ENCODE measurements around the gene ZNF485. TPM values are rescaled to one million over a fixed set of nuclear protein-coding genes. Genes with fewer than 3 reads are reported as not detected.
"Not testable (repeated sequence)": the region's sequence is repeated elsewhere in the genome, so short reads cannot be mapped to it uniquely, and the experiment has no call there.

ZNF485 gene
- total RNA-seq, 4 donors from 2014 or later, result 2.2 to 13.1 (median 5.8) TPM

- ATAC-seq (ENCODE audit: low FRiP score) (no peak), DNase-seq (ENCODE audit: low spot score) (no peak)
- no peak for TF ChIP-seq CTCF (IDR thresholded peaks at IDR 0.05)
These were observed 14.8 kb upstream of the ZNF485 start for GRCh38 chr10:43591303-43591904.

- TF ChIP-seq CTCF (IDR thresholded peaks at IDR 0.05), result no peak
- ATAC-seq (ENCODE audit: low FRiP score), result no peak
- no peak for DNase-seq (ENCODE audit: low spot score)
These were observed 11.2 kb upstream of the ZNF485 start for GRCh38 chr10:43594944-43595589.

GRCh38 chr10:43595739-43596298 lies 10.4 kb upstream of the ZNF485 start:
- ATAC-seq (ENCODE audit: low FRiP score) (no peak), DNase-seq (ENCODE audit: low spot score) (no peak)
- TF ChIP-seq CTCF (IDR thresholded peaks at IDR 0.05), result no peak

GRCh38 chr10:43596546-43596945 lies 9.7 kb upstream of the ZNF485 start:
- no peak for ATAC-seq (ENCODE audit: low FRiP score)
- no peak for TF ChIP-seq CTCF (IDR thresholded peaks at IDR 0.05)
- no peak for DNase-seq (ENCODE audit: low spot score)

GRCh38 chr10:43598446-43598845 lies 7.8 kb upstream of the ZNF485 start:
- TF ChIP-seq CTCF (IDR thresholded peaks at IDR 0.05), result no peak
- ATAC-seq (ENCODE audit: low FRiP score) (no peak), DNase-seq (ENCODE audit: low spot score) (no peak)

- ATAC-seq (ENCODE audit: low FRiP score) (no peak), DNase-seq (ENCODE audit: low spot score) (no peak)
- TF ChIP-seq CTCF (IDR thresholded peaks at IDR 0.05), result no peak
These were observed 6.9 kb upstream of the ZNF485 start for GRCh38 chr10:43599333-43599732.

- DNase-seq (ENCODE audit: low spot score); ATAC-seq (ENCODE audit: low FRiP score): not testable (repeated sequence)
These were observed 4.7 kb upstream of the ZNF485 start for GRCh38 chr10:43601576-43601975.
